Osteoblast (primary cell): ENCODE measurements around the gene CXCL13. TPM values are rescaled to one million over a fixed set of nuclear protein-coding genes. Genes with fewer than 3 reads are reported as not detected.
"Not testable (repeated sequence)": the region's sequence is repeated elsewhere in the genome, so short reads cannot be mapped to it uniquely, and the experiment has no call there.

Experiments
- DNase-seq: peaks from one replicate; pipeline ENCODE4 v3.0.0; 2011; ENCODE audit warnings: low spot score, mixed read lengths; ENCODE audit not compliant: insufficient read length; ENCODE audit errors: missing footprints
- H2AFZ ChIP-seq: 2 replicates; pipeline ENCODE4 v1.6.0; 2011; ENCODE audit warnings: mild to moderate bottlenecking, low read length
- H3K27ac ChIP-seq: 2 replicates; pipeline ENCODE4 v1.5.1; 2011; ENCODE audit warnings: mild to moderate bottlenecking, low read depth, low read length, moderate library complexity
- H3K27me3 ChIP-seq: 2 replicates; pipeline ENCODE4 v1.6.0; 2012; ENCODE audit warnings: mild to moderate bottlenecking, control low read depth, inconsistent platforms, low read length, moderate library complexity; ENCODE audit not compliant: insufficient read depth
- H3K36me3 ChIP-seq: 2 replicates; pipeline ENCODE4 v1.5.1; 2011; ENCODE audit warnings: mild to moderate bottlenecking, low read length, control low read depth, moderate library complexity; ENCODE audit not compliant: insufficient read depth
- H3K4me1 ChIP-seq: 2 replicates; pipeline ENCODE4 v1.5.1; 2011; ENCODE audit warnings: mild to moderate bottlenecking, low read length, control low read depth, moderate library complexity; ENCODE audit not compliant: insufficient read depth
- H3K4me2 ChIP-seq: 2 replicates; pipeline ENCODE4 v1.6.0; 2011; ENCODE audit warnings: mild to moderate bottlenecking, low read length; ENCODE audit not compliant: insufficient read depth
- H3K4me3 ChIP-seq: fragments of 200-600 bp; sonication (generic); 3 replicates; pipeline ENCODE4 v1.5.1; 2012; ENCODE audit warnings: mild to moderate bottlenecking, low read length, inconsistent platforms; ENCODE audit not compliant: insufficient read depth
- H3K79me2 ChIP-seq: 2 replicates; pipeline ENCODE4 v1.6.0; 2012; ENCODE audit warnings: mild to moderate bottlenecking, low read length, control low read depth, inconsistent platforms; ENCODE audit not compliant: insufficient read depth
- H3K9me3 ChIP-seq: 2 replicates; pipeline ENCODE4 v1.5.1; 2011; ENCODE audit warnings: low read depth, low read length, control low read depth
- H4K20me1 ChIP-seq: 2 replicates; pipeline ENCODE4 v1.6.0; 2012; ENCODE audit warnings: mild to moderate bottlenecking, low read length, control low read depth; ENCODE audit not compliant: insufficient read depth
- CTCF ChIP-seq: IDR thresholded peaks from 2 replicates; pipeline ENCODE4 v1.5.1; 2011; ENCODE audit warnings: mild to moderate bottlenecking, low read depth, low read length, moderate library complexity; ENCODE audit errors: extremely low read depth
- total RNA-seq: library from RNA; depleted of rRNA; stranded (reverse); fragments of >200 nt; gene quantifications from 2 replicates; pipeline ENCODE4 v1.2.3, GENCODE V29; 2012

CXCL13 gene
- total RNA-seq, 1 donor = not detected

- H3K36me3 ChIP-seq = no peaks in the 10 kb centered on the region
- no peak overlapping the region for H3K4me2 ChIP-seq
- no peak for TF ChIP-seq CTCF
- H3K27me3 ChIP-seq = peaks cover 4% of the 10 kb centered on the region
- no peaks in the 10 kb centered on the region for H4K20me1 ChIP-seq
- no peaks in the 10 kb centered on the region for H3K9me3 ChIP-seq
- no peak overlapping the region for H2AFZ ChIP-seq
- no peak for DNase-seq
- H3K4me3 ChIP-seq = no peak overlapping the region
- H3K4me1 ChIP-seq = no peaks in the 10 kb centered on the region
- H3K79me2 ChIP-seq = no peaks in the 10 kb centered on the region
- H3K27ac ChIP-seq = no peak overlapping the region
Observed at GRCh38 chr4:77652237-77652897, 46.7 kb downstream of the CXCL13 start.

GRCh38 chr4:77653162-77653758 lies 47.6 kb downstream of the CXCL13 start:
- Histone ChIP-seq H3K9me3 (no peaks in the 10 kb centered on the region), H3K4me2 (no peak overlapping the region), H4K20me1 (no peaks in the 10 kb centered on the region), H3K79me2 (no peaks in the 10 kb centered on the region), H3K27me3 (peaks cover 4% of the 10 kb centered on the region), H3K4me3 (no peak overlapping the region), H3K27ac (no peak overlapping the region), H2AFZ (no peak overlapping the region), H3K36me3 (no peaks in the 10 kb centered on the region), H3K4me1 (no peaks in the 10 kb centered on the region)
- TF ChIP-seq CTCF = no peak
- DNase-seq = no peak

GRCh38 chr4:77660318-77660717 lies 54.7 kb downstream of the CXCL13 start:
- DNase-seq, H3K36me3 ChIP-seq, H3K4me1 ChIP-seq, H3K79me2 ChIP-seq, H3K27me3 ChIP-seq, H3K4me3 ChIP-seq, H3K27ac ChIP-seq, H3K4me2 ChIP-seq, H2AFZ ChIP-seq, H3K9me3 ChIP-seq, H4K20me1 ChIP-seq: not testable (repeated sequence)

Other genes starting within 250 kb of the CXCL13 start
- gene CNOT6L, start 213.5 kb downstream of the CXCL13 start, total RNA-seq = 15.2 and 17.4 TPM in 2 replicates